ENCODE results near the gene OR1F1.
"Not testable (repeated sequence)": the region's sequence is repeated elsewhere in the genome, so short reads cannot be mapped to it uniquely, and the experiment has no call there.

The OR1F1 gene

DNA sequence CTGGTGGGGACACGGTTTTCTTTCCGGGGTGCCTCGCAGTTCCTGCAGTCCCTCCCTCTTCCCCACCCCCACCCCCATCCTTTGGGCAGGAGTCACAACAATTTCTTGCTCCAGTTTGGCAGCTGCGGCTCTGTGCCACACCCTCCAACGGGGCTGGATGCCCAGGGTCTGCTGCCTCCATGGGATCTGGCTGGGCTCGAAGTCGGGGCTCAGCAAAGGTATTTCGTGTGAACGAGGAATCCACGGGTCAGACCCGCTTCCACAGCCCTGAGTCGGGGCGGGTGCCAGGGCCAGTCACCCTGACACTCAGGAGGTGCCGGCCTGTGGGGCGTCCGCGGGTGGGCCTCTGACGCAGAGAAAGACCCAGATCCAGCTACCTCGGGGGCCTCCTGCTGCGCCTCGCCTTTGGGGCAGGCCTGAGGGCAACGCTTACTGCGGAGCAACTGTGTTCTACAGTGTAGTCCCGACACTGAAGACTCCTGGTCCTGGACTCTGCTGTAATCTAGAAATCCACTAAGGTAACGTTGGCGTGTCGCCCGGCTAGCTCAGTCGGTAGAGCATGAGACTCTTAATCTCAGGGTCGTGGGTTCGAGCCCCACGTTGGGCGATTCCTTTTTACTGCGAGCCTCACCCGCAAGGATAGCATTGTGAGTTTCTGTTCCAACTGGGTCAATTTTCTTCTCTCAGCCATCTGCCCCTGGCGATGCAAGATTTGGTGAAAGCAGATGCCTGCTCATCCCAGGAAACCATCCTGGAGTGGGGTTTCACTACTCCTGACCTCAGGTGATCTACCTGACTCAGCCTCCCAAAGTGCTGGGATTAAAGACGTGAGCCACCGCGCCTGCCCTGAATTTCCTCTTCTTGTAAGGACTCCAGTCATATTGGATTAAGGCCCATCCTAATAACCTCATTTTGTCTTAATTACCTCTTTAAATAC, 12.6 kb upstream of the OR1F1 start:
- no peak for DNase-seq

DNA sequence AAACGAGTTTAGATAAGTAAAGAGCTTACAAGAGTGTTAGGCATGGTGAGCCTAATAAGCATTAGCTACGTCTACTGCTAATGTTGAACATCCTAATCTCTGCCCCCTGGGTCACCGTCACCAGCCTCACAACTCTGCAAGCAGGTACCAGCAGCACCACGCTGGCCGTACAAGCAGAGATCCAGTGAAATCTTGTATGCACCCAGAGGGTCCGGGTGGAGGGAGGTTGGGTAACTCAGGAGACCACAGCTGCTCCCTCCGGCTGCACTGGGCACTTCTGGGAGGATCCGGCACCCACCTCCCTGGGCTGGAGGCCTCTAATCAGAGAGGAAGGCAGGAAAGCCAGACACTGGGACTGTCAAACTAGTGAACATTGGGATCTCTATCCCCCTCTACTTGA, 8.4 kb upstream of the OR1F1 start:
- DNase-seq: no peak

DNA sequence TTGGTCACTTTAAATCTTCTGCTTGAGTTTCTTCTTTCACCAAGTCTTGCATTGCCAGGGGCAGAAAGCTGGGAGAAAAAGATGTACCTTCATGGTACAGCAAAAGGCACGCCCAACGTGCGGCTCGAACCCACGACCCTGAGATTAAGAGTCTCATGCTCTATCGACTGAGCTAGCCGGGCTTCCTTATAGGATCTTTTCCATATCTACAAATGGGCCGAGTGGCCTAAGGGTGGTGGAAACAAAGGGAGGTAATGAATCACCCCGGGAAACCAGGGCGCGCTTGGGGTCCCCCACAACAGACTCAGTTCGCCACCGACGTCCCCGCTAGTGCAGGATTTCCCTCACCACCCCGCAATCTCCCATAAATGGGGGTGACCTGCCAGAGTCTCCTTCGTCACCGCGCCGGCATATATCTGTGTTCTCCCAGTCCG, 7.5 kb upstream of the OR1F1 start:
- DNase-seq: no peak

DNA sequence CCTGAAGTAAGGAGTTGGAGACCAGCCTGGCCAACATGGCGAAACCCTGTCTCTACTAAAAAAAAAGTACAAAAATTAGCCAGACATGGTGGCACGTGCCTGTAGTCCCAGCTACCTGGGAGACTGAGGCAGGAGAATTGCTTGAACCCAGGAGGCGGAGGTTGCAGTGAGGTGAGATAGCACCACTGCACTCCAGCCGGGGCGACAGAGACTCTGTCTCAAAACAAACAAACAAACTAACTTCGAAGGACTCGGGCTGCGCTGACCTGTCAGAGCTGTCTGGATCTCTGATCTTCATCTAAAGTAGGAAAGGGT, 5.8 kb upstream of the OR1F1 start:
- DNase-seq: not testable (repeated sequence)

DNA sequence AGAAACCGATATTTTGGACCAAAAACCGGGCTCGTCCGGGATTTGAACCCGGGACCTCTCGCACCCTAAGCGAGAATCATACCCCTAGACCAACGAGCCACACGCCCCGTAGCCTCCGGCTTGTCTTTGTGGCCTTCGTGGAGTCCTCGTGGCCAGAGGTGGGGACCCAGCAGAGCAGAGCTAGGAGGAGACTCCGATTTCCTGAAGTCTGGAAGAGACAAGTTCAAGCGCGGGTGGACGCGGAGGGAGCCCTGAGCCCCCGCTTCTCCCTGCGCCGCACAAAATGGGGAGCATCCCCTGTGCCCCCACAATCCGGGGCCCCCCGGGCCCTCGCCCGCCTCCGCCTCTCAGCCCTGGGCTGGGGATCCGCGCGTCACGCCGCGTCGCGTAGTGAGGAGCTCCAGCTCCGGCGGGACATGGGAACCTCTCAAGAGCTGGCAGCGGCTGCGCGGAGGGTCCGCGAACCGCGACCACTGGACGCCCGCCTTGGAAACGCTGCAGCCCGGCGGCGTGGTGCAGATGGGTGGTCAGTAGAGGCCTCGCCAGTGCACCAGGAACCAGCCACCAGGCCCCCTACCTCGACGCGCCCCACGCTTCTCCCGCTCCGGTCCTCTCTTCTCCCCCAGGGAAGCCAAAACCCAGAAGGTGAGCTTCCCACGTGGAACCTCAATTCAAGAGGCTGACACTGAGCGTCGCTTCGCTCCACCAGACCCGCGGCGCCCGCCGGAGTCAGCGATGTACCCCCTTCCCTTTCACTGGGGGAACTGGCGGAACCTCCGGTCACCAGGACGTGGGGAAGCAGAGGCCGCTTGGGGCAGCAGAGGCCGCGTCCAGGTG, 5.2 kb upstream of the OR1F1 start:
- DNase-seq: peak; percentile 46

DNA sequence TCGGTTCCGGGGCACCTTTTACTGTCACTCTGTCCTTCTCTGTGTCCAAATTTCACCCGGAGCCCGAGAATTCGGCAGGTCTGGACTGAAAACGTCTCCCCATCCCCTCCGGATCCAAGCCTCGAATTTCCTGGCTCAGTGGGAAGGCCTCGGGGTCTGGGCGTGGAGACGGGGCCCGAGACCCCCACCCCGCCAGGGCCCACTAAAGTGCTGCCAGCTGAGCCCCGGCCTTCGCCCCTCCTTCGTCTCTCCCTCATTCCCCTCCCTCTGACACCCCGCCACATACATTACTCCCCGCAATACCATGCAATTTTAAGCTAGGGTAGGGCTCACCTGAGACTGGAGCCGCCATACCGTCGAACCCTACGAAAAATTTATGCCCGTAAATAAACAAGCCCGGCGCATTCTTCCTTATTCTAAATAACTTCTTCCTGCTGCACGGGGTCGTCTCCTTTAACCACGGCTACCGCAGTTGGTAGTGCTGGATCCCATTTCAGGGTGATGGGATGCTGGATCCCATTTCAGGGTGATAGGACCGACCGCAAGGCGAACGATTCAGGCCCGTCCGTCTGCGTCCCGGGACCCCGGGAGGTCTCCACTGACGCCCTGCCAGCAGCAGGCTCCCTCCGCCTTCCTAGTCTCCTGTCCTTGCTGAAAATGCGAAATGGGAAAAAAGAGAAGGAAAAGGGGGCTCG, 4.4 kb upstream of the OR1F1 start:
- DNase-seq: no peak

DNA sequence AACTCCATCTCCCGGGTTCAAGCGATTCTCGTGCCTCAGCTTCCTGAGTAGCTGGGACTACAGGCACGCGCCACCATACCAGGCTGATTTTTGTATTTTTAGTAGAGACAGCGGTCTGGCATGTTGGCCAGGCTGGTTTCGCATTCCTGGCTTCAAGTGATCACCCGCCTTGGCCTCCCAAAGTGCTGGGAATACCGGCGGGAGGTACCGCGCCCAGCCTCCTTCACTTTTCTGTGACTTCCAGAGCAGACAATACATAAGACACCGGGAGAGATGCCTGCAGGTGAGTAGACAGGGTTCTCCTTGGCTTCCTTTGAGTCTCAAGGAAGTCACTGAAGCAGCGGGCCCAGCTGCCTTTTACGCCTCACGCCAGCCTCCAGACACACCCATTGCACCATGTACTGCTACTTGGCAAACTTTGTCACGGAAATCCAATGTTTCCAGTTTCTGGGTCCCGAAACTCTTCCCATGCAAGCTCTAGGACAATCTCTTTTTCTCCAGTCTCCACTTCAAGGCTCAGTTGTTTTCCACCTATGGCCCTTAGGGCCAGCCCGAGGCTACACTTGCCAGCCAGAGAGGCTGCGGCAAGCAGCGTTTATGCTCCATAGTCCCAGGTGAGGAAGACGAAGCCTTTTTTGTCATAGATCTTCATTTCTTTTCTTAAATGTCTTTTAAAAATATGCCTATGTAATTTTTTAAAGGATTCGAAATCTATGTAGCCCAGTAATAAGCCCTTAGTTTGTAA, 886 bp upstream of the OR1F1 start:
- no peak for DNase-seq

DNA sequence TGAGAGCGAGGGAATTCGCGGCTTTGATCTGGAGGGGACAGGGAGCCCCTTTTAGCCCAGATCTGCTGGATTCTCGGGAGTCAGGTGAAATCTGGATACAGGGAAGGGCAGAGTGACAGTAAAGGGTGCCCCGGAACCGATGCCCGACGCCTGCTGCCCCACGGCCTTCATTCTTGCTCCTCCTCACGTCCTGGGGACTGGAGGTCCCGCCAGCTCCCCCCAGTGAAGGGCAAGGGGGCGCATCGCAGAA, 596 bp downstream of the OR1F1 start:
- DNase-seq: no peak

DNA sequence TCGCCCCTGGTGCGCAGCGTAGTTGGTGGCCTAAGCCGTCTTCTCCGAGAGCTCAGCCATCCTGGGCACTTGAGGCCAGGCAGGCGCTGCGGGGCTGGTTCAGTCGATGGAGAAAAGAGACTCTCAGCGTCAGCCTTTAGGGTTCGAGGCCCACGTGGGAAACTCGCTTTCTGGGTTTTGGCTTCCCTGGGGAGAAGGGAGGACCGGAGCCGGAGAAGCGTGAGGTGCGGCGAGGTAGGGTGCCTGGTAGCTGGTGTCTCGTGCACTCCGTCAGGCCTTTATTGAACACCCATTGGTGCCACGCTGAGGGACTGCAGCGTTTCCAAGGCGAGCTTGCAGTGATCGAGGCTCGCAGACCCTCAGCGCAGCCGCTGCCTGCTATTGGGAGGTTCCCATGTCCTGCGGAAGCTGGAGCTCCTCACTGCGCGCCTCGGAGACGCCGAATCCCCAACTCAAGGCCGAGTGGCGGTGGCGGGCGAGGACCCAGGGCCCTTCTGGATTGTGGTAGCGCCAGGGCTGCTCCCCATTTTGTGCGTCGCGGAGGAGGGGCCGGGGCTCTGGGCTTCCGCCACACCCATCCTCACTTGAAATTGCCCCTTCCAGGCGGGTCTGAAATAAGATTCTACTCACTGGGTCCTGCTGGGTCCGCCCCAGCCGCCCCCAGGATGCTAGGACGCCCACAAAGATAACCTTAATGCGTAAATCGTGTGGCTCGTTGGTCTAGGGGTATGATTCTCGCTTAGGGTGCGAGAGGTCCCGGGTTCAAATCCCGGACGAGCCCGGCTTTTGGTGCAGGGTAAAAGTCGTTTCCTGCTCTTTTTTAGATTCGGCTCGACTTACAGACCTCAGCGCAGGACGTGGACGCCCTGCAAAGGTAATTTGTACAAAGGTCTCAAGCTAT, 1.2 kb downstream of the OR1F1 start:
- no peak for DNase-seq

DNA sequence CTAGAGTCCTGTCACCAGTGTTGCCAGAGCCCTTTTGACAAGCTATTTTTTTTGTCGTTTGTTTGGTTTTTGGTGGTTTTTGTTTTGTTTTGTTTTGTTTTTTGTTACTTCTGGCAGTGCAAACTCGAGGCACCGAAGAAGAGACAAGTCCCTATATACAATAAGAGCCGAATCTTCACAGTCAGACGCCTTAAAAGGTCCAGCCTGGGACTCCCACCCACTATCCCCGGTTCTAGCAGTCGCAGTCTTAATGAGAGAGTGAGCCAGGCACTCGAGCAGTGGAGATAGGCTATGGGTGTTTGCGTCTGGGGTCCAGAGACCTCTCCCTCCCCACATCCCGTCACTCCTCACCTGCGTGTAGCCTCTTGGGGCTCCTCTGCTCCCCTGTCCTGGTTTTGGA, 1.9 kb downstream of the OR1F1 start:
- no peak for DNase-seq

DNA sequence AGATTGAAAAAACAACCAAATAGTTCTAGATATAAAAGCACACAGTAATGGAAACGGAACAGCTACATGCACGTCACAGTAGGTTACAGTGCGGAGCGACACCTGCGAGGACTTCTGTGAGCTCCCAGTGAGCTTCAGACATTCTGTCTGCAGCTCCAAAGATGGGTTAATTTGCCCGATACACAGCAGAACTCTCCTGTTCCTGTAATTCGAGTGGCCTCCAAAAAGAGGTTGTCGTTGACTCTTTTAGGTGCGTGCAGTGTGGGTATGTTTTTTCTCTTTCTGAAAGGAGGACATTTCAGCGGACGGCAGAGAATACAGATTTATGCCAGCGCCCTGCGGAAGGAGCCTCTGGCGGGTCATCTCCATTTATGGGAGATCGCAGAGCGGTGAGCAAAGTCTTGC, 2.9 kb downstream of the OR1F1 start:
- no peak for DNase-seq

DNA sequence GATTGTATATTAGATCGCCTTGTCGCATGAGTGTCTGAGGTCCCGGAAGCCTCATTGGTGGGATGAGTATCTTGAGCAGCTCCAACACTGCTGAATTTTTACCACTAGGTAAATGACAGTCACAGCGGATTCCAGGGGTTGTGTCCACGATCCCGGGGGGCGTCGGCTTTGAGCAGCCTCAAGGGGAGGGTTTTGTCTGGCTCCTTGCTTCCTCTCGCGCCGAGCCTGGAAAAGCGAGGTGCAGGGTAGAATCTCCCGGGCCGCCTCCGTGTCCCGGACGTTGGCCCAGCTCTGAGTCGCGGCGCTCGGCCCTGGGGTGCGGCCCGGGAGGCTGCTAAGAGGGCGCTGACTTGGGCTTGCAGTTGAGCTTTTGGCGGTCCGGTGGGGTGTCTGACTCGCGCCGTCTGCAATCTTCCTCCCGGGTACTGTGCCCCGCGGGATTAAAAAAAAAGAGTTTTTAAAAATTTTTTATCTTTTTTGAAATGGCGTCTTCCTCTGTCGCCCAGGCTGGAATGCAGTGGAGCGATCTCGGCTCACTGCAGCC, 4.5 kb downstream of the OR1F1 start:
- no peak for DNase-seq

DNA sequence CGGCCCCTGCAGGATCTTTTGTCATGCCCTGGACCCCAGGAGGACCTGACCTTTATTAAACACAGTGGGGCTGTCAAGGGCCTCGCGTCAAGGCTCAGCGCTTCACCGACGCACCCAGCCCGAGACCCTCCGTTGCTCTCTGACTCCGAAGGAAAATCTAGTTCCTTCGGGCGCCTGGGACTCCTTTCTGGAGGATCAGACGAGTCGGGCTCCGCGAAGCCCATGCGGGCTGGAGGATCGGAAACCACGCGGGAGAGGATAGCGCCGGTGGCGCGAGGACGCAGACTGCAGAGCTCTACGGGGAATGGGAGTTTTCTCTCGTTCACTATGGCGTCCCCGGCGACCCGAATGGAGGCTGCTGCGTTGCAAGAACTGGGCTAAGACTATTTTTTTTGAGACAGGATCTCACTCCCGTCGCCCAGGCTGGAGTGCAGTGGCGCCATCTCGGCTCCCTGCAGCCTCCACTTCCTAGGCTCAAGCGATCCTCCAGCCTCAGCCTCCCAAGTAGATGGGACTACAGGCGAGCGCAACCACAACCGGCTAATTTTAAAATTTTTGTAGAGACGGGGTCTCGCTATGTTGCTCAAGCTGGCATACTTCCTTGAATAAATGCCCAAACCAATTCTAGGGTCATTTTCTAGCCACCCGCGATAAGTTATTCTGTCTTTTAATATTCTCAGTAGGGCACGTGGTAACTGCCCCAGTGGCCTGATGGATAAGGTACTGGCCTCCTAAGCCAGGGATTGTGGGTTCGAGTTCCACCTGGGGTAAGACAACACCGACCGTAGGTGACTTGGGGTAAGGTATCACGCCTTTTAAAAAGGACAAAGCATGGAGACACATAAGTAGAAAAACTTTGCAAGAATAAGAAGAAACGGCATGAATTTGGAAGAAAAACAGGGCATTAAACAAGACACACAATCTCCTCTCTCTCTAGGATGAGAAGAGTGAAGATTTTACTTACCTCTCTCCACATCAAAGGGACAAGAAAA, 5.5 kb downstream of the OR1F1 start:
- no peak for DNase-seq

DNA sequence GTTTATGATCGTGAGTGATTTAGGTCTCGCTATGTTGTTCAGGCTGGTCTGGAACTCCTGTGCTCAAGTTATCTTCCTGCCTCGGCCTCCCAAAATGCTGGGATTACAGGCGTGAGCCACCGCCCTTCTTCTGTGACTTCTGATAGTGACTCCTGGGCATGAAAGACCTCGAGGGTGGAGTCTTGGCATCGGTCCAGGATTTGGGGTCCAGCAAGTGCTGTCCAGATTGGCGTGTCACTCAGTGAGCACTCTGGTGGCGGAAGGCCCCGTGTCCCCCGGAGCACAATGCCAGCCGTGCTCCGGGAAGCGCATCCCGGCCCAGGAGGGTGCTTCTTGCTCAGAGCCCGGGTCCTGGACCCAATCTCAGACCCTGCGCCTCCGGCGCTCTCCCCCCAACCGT, 6.8 kb downstream of the OR1F1 start:
- DNase-seq: no peak

DNA sequence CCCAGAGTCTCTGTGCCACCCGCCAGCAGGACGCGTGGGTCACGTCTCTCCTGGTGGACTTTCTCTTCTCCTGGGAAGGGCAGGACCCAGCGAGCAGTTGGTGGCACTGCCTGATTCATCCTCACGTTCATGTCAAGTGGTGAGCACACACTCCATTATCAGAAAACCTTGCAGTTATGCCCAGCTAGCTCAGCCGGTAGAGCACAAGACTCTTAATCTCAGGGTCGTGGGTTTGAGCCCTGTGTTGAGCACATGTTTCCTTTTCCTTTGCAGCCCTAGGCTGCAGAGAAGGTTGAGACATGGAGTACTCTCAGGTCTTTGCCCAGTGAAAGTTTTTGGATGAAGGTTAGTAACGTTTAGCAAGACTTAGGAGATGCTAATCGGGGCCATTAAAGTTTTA, 8.0 kb downstream of the OR1F1 start:
- DNase-seq: no peak

DNA sequence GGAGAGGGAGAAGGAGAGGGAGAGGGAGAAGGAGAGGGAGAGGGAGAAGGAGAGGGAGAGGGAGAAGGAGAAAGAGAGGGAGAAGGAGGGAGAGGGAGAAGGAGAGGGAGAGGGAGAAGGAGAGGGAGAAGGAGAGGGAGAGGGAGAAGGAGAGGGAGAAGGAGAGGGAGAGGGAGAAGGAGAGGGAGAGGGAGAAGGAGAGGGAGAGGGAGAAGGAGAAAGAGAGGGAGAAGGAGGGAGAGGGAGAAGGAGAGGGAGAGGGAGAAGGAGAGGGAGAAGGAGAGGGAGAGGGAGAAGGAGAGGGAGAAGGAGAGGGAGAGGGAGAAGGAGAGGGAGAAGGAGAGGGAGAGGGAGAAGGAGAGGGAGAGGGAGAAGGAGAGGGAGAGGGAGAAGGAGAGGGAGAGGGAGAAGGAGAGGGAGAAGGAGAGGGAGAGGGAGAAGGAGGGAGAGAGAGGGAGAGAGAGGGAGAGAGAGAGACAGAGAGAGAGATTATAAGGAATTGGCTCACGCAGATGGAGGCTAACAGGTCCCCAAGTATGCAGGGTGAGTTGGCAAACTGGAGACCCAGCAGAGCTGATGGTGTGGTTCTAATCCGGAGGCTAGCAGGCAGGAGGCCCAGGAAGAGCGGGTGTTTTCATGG, 9.8 kb downstream of the OR1F1 start:
- not testable (repeated sequence) for DNase-seq

DNA sequence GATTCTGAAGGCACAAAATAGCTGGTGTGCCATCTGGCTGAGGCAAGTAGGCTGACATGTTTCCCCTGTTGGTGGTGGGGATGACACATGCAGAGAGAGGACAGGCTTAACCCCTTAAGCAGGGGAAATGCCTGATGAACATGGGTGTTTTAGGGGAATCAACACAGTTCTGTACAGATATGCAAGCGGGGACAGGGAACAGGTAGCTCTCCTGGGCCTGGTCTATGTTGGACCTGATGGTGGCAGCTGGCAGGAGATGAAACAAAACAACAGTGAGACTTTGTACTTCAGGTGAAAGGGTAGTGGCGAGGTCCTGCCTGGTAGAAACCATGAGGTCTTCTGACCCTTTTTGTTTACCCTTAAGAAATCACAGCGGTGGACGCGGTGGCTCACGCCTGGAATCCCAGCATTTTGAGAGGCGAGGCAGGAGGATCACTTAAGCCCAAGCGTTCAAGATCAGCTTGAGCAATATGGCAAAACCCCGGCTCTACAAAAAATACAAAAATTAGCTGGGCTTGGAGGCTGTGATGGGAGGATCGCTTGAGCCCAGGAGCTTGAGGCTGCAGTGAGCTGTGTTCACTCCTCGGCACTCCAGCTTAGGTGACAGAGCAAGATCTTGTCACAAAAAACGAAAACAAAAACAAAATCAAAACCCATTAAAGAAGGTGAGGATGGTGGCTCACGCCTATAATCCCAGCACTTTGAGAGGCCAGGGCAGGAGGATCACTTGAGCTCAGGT, 10.5 kb downstream of the OR1F1 start:
- no peak for DNase-seq

DNA sequence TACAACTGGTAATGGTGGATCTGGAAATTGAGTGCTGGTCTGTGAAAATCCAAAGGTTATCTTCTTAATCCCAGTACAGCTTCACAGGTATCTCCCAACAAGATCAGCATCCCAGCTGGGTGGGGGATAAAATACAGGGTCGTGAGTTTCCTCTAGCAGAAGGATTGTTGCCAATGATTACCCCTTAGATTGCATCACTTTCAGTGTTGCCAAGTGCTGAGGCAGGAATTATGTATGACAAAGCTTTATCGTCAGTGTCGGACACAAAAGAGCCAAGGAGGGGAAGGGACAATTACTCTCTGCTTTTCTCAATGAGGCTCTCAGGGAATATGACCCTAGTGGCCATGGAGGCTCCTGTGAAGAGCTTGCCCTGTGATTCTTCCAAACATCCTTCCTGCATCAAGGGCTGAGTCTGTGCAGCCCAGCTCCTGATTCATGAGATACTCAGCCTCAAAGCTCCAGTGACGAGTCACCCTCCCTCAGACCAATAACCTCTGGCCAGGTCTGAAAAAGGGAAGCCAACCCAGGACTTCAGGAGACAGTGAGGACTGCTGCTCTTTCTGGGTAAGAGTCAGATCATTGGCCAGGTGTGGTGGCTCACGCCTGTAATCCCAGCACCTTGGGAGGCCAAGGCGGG, 15.0 kb downstream of the OR1F1 start:
- no peak for DNase-seq

DNA sequence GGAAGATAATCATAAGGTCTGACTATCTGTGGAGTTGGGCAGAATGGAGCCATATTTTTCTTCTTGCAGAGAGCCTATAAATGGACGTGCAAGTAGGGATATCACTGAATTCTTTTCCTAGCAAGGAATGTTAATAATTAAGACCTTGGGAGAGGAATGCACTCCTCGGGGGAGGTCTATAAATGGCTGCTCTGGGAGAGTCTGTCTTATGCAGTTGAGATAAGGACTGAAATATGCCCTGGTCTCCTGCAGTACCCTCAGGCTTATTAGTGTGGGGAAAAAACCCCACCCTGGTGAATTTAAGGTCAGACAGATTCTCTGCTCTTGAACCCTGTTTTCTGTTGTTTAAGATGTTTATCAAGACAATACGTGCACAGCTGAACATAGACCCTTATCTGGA, 17.9 kb downstream of the OR1F1 start:
- not testable (repeated sequence) for DNase-seq

Data from CD4-positive, alpha-beta T cell treated with Interferon gamma for 1 hour (primary cell).